ENCODE measurements around the gene LMAN2L.

- TF ChIP-seq POLR2AphosphoS5 (IDR thresholded peaks at IDR 0.05; ENCODE audit: borderline replicate concordance, low read depth, low read length), result no peak
- TF ChIP-seq EZH2 (IDR thresholded peaks at IDR 0.05), result no peak
Observed at GRCh38 chr2:96789245-96789617, 49.4 kb upstream of the LMAN2L start.

Measured in SK-N-MC (cell line).